Trophoblast cell (in vitro differentiated cells and primary cell): ENCODE measurements around the gene GSAP.

Experiments used
- DNase-seq, 2 donors: peaks; one replicate each; pipeline ENCODE4 v3.0.0-alpha.2; 2016
- H2AFZ ChIP-seq: 2 replicates; pipeline ENCODE4 v1.6.1; 2013; ENCODE audit warnings: low read length, moderate library complexity, mild to moderate bottlenecking; ENCODE audit not compliant: insufficient read depth, poor library complexity
- H2AK5ac ChIP-seq: 2 replicates; pipeline ENCODE4 v1.6.1; 2013; ENCODE audit warnings: mild to moderate bottlenecking, low read length
- H2BK120ac ChIP-seq: 2 replicates; pipeline ENCODE4 v1.6.1; 2013; ENCODE audit warnings: low read length, mild to moderate bottlenecking, moderate library complexity; ENCODE audit not compliant: insufficient read depth, poor library complexity
- H2BK12ac ChIP-seq: 2 replicates; pipeline ENCODE4 v1.6.1; 2013; ENCODE audit warnings: mild to moderate bottlenecking, low read length, moderate library complexity
- H2BK5ac ChIP-seq: 2 replicates; pipeline ENCODE4 v1.6.1; 2013; ENCODE audit warnings: low read length, low read depth, moderate library complexity, mild to moderate bottlenecking; ENCODE audit not compliant: poor library complexity
- H3K14ac ChIP-seq: 2 replicates; pipeline ENCODE4 v1.6.1; 2013; ENCODE audit warnings: mild to moderate bottlenecking, low read length
- H3K18ac ChIP-seq: 2 replicates; pipeline ENCODE4 v1.6.1; 2013; ENCODE audit warnings: mild to moderate bottlenecking, low read length
- H3K23ac ChIP-seq: 2 replicates; pipeline ENCODE4 v1.6.1; 2013; ENCODE audit warnings: low read length
- H3K27ac ChIP-seq: 2 replicates; pipeline ENCODE4 v1.5.1; 2013; ENCODE audit warnings: low read depth, mild to moderate bottlenecking, inconsistent platforms, low read length, moderate library complexity
- H3K27me3 ChIP-seq: 2 replicates; pipeline ENCODE4 v1.6.1; 2013; ENCODE audit warnings: inconsistent platforms, mild to moderate bottlenecking, low read length, moderate library complexity; ENCODE audit not compliant: insufficient read depth
- H3K36me3 ChIP-seq, 2 experiments: 1 replicate in 1 of 2; 2 replicates in 1 of 2; pipeline ENCODE4 v1.6.1; 2013; ENCODE audit warnings: low read length in 2 of 2, mild to moderate bottlenecking in 2 of 2, moderate library complexity in 1 of 2; ENCODE audit not compliant: insufficient read depth in 2 of 2, control insufficient read depth in 1 of 2
- H3K4ac ChIP-seq: 2 replicates; pipeline ENCODE4 v1.6.1; 2013; ENCODE audit warnings: low read depth, mild to moderate bottlenecking, low read length, moderate library complexity
- H3K4me1 ChIP-seq, 2 experiments: 1 replicate in 1 of 2; 2 replicates in 1 of 2; pipeline ENCODE4 v1.6.1; 2013; ENCODE audit warnings: low read length in 2 of 2, mild to moderate bottlenecking in 2 of 2, moderate library complexity in 1 of 2; ENCODE audit not compliant: insufficient read depth in 2 of 2, control insufficient read depth in 1 of 2
- H3K4me2 ChIP-seq: 2 replicates; pipeline ENCODE4 v1.6.1; 2013; ENCODE audit warnings: inconsistent platforms, mild to moderate bottlenecking, low read length, moderate library complexity
- H3K4me3 ChIP-seq: 2 replicates; pipeline ENCODE4 v1.5.1; 2013; ENCODE audit warnings: mild to moderate bottlenecking, low read depth, low read length, inconsistent platforms
- H3K79me1 ChIP-seq: one replicate; pipeline ENCODE4 v1.6.1; 2013; ENCODE audit warnings: low read length
- H3K79me2 ChIP-seq: 2 replicates; pipeline ENCODE4 v1.6.1; 2013; ENCODE audit warnings: low read length, mild to moderate bottlenecking; ENCODE audit not compliant: control insufficient read depth, insufficient read depth, poor library complexity
- H3K9ac ChIP-seq: 2 replicates; pipeline ENCODE4 v1.6.1; 2013; ENCODE audit warnings: mild to moderate bottlenecking, low read length
- H3K9me3 ChIP-seq: 2 replicates; pipeline ENCODE4 v1.6.1; 2013; ENCODE audit warnings: low read depth, mild to moderate bottlenecking, control low read depth, inconsistent platforms, low read length; ENCODE audit not compliant: insufficient read depth
- H4K12ac ChIP-seq: 2 replicates; pipeline ENCODE4 v1.6.1; 2013; ENCODE audit warnings: low read depth, mild to moderate bottlenecking, low read length, moderate library complexity
- H4K8ac ChIP-seq: 2 replicates; pipeline ENCODE4 v1.6.1; 2013; ENCODE audit warnings: low read depth, mild to moderate bottlenecking, low read length, moderate library complexity
- H4K91ac ChIP-seq: one replicate; pipeline ENCODE4 v1.6.1; 2013; ENCODE audit warnings: low read depth, mild to moderate bottlenecking, low read length, moderate library complexity
- WGBS: extraction: QIAGEN DNeasy Blood & Tissue Kit; methylation state at CpG from one replicate; pipeline ENCODE4 v1.1.7; 2013; ENCODE audit warnings: missing lambda C conversion rate; ENCODE audit not compliant: insufficient read length, insufficient coverage; ENCODE audit errors: extremely low coverage; 5-methylcytosine and 5-hydroxymethylcytosine counted together

GSAP gene

GRCh38 chr7:77313876-77314480, 102.2 kb downstream of the GSAP start:
- Histone ChIP-seq H2BK5ac (no peak overlapping the region), H4K12ac (no peak overlapping the region), H4K8ac (no peak overlapping the region), H3K18ac (no peak overlapping the region), H3K9me3 (no peaks in the 10 kb centered on the region), H3K27me3 (no peaks in the 10 kb centered on the region), H3K79me2 (no peaks in the 10 kb centered on the region), H3K4me1 (peaks cover 4% of the 10 kb centered on the region in 2 experiments), H2BK120ac (no peak overlapping the region), H3K4me2 (no peak overlapping the region), H3K9ac (no peak overlapping the region), H3K36me3 (no peaks in the 10 kb centered on the region), H2AFZ (no peak overlapping the region), H3K27ac (no peak overlapping the region), H3K79me1 (peaks cover 2% of the 10 kb centered on the region), H2AK5ac (no peak overlapping the region), H2BK12ac (no peak overlapping the region), H3K23ac (no peak overlapping the region), H3K14ac (no peak overlapping the region), H3K4ac (no peak overlapping the region), H4K91ac (no peak overlapping the region), H3K4me3 (no peak overlapping the region)
- DNase-seq, result no peak
- no CpG with 5 or more reads among the region's 5 CpGs for WGBS

DNA sequence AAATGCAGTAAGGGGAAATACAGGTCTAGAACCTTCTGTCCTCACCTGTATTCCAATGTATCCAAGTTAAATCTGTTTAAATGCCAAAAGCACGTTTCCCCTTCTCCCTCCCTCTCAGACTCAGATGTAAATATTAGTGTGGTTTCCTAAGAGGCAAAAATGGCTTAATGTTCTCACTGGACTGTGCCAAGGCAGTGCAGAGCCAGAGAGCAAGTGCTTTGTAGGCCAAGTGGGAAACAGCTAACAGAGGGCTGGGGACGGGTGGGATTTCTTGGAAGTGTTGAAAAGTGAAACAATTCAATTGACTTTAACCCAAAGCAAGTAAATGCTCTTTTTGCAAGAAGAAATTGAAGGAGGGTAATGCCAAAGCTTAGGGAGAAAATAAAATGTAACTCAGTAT, 103.1 kb downstream of the GSAP start:
- peaks cover 9% of the 10 kb centered on the region in 2 experiments for H3K4me1 ChIP-seq
- no peak overlapping the region for H3K14ac ChIP-seq
- H3K79me1 ChIP-seq, result peaks cover 2% of the 10 kb centered on the region
- H3K4me3 ChIP-seq, result no peak overlapping the region
- H3K79me2 ChIP-seq, result no peaks in the 10 kb centered on the region
- H4K12ac ChIP-seq, result no peak overlapping the region
- no peak overlapping the region for H3K9ac ChIP-seq
- H2BK12ac ChIP-seq, result no peak overlapping the region
- H3K36me3 ChIP-seq, result no peaks in the 10 kb centered on the region
- H3K4ac ChIP-seq, result no peak overlapping the region
- H2BK5ac ChIP-seq, result no peak overlapping the region
- H3K4me2 ChIP-seq, result no peak overlapping the region
- no peak overlapping the region for H2AFZ ChIP-seq
- no peak overlapping the region for H2AK5ac ChIP-seq
- H2BK120ac ChIP-seq, result no peak overlapping the region
- no peak overlapping the region for H3K27ac ChIP-seq
- DNase-seq, result no peak
- no peak overlapping the region for H3K18ac ChIP-seq
- WGBS, result no CpG with 5 or more reads among the region's 2 CpGs
- no peak overlapping the region for H3K23ac ChIP-seq
- no peaks in the 10 kb centered on the region for H3K27me3 ChIP-seq
- H4K91ac ChIP-seq, result no peak overlapping the region
- no peak overlapping the region for H4K8ac ChIP-seq
- H3K9me3 ChIP-seq, result no peaks in the 10 kb centered on the region

GRCh38 chr7:77310982-77311381, 105.2 kb downstream of the GSAP start:
- Histone ChIP-seq H2BK12ac (no peak overlapping the region), H2BK5ac (no peak overlapping the region), H3K27ac (no peak overlapping the region), H3K23ac (no peak overlapping the region), H2BK120ac (no peak overlapping the region), H3K18ac (no peak overlapping the region), H4K8ac (no peak overlapping the region), H3K4me2 (no peak overlapping the region), H3K9ac (no peak overlapping the region), H3K14ac (no peak overlapping the region), H3K79me1 (peaks cover 2% of the 10 kb centered on the region), H3K9me3 (peaks cover 1% of the 10 kb centered on the region), H3K36me3 (no peaks in the 10 kb centered on the region), H3K79me2 (no peaks in the 10 kb centered on the region), H4K91ac (no peak overlapping the region), H2AK5ac (no peak overlapping the region), H2AFZ (no peak overlapping the region), H3K27me3 (no peaks in the 10 kb centered on the region), H3K4me1 (peaks cover 9 to 13% of the 10 kb centered on the region in 2 experiments), H4K12ac (no peak overlapping the region), H3K4me3 (no peak overlapping the region), H3K4ac (no peak overlapping the region)
- WGBS, result no CpG with 5 or more reads among the region's 5 CpGs
- no peak for DNase-seq

DNA sequence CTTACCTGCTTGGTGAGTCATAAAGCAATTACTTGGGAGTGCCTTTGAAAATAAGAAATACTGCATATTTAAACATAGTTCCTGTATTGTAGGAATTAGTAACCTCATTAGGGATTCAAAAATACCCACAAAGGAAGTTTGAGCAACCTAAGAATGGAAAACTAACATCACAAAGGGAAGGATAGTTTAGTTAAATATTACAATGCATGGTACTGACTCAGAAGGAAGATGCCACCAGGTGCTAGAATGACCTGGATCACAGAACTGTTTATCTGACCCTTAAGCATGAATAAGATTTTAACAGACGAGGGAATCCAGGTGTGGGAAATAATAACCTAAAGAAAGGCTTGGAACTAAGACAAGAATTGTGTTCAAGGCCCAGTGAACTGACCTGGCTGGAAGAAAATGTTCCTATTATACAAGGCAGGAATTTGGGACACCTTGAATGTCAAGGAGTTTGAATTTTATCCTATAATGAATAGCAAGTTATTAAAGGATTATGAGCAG, 106.4 kb downstream of the GSAP start:
- Histone ChIP-seq H2AFZ (no peak overlapping the region), H3K18ac (no peak overlapping the region), H3K4ac (no peak overlapping the region), H3K14ac (no peak overlapping the region), H3K27me3 (no peaks in the 10 kb centered on the region), H3K23ac (no peak overlapping the region), H4K91ac (no peak overlapping the region), H3K79me1 (peaks cover 2% of the 10 kb centered on the region), H2BK12ac (no peak overlapping the region), H2AK5ac (no peak overlapping the region), H3K36me3 (no peaks in the 10 kb centered on the region), H3K4me2 (no peak overlapping the region), H3K4me1 (peaks cover 9 to 13% of the 10 kb centered on the region in 2 experiments), H3K9ac (no peak overlapping the region), H3K9me3 (peaks cover 1% of the 10 kb centered on the region), H4K8ac (no peak overlapping the region), H4K12ac (no peak overlapping the region), H3K27ac (no peak overlapping the region), H2BK5ac (no peak overlapping the region), H2BK120ac (no peak overlapping the region), H3K79me2 (no peaks in the 10 kb centered on the region), H3K4me3 (no peak overlapping the region)
- no CpG with 5 or more reads among the region's 1 CpG for whole genome bisulfite sequencing
- DNase-seq, result peak; percentile 18 to 73
